Neural progenitor cell (in vitro differentiated cells): ENCODE data around the gene RPS13.
"Not testable (repeated sequence)": the region's sequence is repeated elsewhere in the genome, so short reads cannot be mapped to it uniquely, and the experiment has no call there.

Experiments used
- CTCF ChIP-seq: fragments of 200-600 bp; sonication (generic); IDR thresholded peaks from 2 replicates; pipeline ENCODE4 v1.5.1; 2017; ENCODE audit warnings: antibody characterized with exemption, mild to moderate bottlenecking
- EZH2 ChIP-seq: fragments of 200-600 bp; sonication (generic); IDR thresholded peaks from 2 replicates; pipeline ENCODE4 v1.6.1; 2017; ENCODE audit warnings: antibody characterized with exemption, mild to moderate bottlenecking, moderate library complexity
- EZH2phosphoT487 ChIP-seq: fragments of 200-600 bp; sonication (generic); IDR thresholded peaks from 2 replicates; pipeline ENCODE4 v1.6.1; 2017; ENCODE audit warnings: antibody characterized with exemption

GRCh38 chr11:17085976-17086375 lies 8.5 kb upstream of the RPS13 start:
- TF ChIP-seq CTCF, EZH2phosphoT487, EZH2: not testable (repeated sequence)
